ENCODE results near the gene SRBD1.

Gene SRBD1

DNA sequence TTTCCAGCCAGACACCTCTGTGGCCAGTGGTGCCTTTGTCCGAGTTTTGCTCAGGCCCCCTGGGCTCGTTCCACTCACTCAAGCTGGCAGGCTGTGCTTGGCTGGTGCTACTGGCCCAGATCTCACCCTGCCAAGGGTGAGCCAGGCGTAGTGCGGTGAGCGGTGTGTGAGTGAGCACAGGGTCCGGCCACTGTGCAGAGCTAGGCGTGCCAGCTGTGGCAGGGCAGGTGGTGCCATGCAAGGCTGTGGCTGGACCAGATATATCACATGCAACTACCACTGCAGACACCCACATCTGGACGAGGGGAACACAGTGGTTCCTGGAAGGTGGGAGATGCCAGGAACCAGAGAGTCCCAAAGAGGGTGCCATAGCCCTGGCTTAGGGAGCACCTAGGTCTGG lies 70.1 kb downstream of the SRBD1 start:
- no peak for DNase-seq

DNA sequence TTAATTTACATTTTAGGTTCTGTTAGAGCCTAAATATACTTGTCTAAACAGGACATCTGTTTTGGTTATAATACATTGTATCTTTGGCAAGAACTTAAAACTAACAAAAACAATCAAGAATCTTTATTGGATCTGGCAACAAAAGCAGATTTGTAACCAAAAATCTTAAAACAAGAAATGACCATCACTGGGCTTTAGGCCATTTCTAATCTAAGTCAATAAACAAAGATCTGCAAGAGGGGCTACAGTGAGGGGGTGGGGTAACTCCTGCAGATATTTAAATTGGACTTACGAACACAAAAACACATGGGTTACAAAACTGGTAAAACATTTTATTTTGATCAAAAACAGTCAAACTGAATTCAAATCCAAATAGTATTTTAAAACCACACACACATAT lies 77.3 kb downstream of the SRBD1 start:
- no peak for DNase-seq

DNA sequence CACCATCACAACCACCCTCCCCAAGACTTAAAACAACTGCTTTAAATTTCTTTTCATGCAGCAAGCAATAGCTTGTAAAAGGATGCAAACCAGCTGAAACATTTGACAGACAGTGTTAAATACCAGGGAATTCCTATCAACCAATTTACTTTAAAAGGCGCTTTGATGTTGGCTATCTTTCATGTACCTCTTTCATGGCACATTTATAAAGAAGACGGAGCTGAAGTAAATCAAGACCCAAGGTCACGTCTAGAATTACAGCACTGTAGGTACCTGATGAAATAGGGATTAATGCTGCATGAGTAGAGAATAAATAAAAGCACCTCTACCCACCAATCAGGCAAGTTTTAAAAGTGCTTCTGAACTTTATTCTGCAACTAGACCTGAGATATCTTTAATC lies 78.9 kb downstream of the SRBD1 start:
- DNase-seq: no peak

DNA sequence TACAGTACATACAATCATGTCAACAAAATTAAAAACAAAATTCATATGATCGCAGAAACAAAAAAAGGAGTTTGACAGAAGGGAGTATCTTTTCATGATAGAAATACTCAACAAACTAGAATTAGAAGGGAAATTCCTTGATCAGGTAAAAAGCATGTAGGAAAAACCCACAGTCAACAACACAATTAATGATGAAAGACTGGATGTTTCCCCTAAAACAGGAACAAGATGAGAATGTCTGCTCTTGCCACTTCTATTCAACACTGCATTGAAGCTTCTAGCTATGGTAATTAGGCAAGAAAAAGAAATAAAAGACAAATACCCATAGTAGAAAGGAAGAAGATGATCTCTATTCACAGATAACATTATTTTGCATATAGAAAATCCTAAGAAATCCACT lies 87.1 kb downstream of the SRBD1 start:
- DNase-seq: no peak

DNA sequence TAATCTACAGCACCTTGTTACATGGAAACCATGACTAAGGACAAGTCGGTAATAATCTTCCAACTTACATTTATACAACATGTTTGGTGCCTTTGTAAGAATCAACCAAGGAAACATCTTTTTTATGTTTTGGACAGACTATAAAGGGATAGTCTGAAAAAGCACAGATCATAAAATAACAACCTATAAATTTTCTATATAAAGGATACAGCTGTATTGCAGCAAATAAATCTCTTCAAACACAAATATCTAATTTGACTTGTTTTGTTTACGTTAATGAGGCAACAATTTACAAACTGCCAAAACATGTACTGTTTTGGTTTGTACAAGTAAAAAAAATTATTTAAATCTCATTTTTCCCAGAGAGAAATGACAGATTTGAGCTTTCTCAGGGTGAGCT lies 92.5 kb downstream of the SRBD1 start:
- DNase-seq: no peak

DNA sequence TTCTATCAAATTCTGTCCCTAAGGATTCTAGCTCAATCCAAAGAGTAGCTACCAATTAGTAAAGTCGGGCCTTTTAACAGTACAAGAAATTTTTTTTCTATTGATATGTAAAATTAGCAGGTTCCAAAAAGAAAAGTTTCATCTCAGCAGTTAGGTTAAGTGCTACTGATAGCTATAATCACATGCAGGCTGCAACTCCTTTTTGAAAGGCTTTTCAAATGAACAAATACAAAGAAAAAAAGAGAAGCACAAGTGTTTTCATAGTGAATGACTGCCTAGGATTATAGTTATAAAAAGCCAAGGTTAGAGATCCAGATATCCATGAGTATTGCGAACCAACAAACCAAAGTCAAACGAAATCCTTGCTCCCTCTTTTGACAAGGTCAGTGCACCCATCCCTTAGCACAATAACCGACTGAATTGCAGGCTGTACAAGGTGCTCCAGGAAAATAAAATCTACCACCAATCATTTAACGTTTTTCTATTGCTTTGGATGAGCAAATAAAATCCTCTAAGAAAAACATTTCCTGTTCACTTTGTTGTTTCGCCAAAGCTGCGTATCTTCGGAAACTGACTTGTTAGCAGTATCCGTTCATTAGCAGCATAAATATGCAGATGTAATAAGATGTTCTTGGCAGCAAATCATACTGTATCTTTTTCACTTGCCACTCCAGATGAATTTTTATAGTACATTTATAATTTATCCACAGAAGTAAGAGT lies 100.2 kb downstream of the SRBD1 start:
- no peak for DNase-seq

DNA sequence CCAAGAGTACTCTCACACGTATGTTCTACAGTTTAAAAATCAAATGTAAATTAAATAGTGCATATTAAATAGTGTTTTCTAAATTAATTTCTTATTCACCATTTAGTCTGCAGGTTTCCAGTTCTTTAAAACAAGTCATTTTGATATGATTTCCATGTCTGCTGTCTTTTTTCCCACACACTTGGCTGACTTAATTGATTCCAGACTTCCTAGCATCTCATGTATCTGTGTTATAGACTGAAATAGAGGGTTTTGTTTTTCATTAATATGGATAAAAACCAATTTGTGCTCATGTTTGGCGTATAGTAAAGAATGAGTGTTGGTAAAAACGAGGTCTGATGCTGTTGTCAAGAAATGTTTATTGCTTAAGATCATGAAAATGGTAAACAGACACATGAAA lies 104.3 kb downstream of the SRBD1 start:
- DNase-seq: no peak

DNA sequence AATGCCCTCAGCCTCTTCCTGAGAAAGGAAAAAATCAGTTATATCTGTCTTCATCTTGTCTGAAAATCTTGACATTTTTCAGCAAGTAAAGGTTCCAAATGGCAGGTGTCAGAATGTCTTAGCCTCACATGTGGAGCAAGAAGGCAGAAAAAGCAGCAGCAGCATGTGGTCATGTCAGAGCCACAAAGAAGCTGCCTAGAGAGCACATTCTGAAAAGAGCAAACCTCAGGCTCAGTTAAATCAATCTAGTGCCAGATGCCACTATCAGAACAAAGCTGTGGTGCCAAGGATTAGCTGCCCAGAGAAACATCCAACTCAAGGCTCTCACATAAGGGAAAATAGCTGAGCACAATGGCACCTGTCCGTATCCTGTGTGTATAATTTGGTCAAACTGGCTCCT lies 105.9 kb downstream of the SRBD1 start:
- no peak for DNase-seq

DNA sequence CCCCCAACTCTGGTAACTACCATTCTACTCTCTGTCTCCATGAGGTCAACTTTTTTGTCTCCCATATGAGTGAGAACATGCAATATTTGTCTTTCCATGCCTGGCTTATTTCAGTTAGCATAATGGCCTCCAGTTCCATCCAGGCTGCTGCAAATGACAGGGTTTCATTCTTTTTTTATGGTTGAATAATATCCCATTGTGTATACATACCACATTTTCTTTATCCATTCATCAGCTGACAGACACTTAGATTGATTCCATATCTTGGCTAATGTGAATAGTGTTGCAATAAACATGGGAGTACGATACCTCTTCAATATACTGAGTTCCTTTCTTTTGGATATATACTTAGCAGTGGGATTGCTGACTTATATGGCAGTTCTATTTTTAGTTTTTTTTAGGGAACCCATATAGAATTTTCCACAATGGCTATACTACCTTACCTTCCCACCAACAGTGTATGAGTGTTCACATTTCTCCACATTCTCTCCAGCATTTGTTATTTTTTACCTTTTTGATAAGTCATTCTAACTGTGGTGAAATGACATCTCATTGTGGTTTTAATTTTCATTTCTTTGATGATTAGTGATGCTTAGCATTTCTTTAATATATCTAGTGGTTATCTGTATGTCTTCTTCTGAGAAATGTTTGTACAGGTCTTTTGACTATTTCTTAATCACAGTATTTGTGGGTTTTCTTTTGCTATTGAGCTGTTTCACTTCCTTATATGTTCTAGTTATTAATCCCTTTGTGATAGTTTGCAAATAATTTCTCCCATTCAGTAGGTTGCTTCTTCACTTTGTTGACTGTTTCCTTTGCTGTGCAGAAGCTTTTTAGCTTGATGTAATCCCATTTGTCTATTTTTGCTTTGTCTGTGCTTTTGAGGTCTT lies 112.2 kb downstream of the SRBD1 start:
- DNase-seq: no peak

DNA sequence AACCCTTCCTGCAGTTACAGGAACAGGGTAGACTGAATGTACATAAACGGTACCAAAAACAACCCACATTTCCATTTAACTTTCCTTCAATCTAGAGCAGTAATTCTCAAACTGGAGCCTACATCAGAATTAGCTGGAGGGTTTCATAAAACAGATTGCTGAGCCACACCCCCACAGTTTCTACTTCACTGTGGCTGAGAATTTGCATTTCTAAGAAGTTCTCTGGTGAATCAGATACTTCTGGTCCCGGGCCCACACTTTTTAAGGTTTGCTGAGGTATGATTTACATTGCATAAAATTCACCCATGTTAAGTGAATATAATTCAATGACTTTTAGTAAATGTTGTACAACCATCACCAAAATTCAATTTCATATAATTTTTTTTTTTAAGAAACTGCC lies 113.7 kb downstream of the SRBD1 start:
- DNase-seq: peak; percentile 69

DNA sequence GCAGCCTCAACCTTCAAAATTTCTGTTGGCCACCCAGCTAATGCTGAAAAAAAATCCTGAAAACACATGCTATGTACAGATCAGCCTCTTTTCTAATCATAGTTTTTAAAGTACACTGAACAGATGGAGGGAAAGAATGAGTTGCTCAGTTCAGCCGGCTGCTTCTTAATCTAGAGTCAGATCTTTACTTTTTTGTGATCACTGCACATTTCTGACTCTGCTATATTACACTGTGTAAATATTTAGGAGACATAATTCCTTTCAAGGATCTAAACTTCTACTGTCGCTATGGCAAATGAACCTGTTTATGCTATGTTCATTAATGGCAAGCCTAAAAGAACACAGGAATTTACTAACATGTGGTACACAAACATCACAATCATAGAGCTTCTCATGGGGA lies 114.2 kb downstream of the SRBD1 start:
- no peak for DNase-seq

DNA sequence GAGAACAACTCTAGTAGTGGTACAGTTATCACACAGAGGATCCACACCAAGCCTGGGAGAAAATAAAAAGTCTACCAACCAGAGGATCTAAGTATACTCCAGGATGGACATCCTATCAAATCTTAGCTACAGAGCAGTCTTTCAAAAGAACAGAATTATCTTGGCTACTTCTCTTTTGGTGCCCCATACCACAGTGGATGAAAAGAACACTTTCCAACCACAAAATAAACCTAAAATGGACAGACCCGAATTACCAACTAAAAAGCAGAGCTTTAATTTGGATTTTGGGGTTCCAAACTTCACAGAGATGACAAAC lies 116.1 kb downstream of the SRBD1 start:
- DNase-seq: no peak

DNA sequence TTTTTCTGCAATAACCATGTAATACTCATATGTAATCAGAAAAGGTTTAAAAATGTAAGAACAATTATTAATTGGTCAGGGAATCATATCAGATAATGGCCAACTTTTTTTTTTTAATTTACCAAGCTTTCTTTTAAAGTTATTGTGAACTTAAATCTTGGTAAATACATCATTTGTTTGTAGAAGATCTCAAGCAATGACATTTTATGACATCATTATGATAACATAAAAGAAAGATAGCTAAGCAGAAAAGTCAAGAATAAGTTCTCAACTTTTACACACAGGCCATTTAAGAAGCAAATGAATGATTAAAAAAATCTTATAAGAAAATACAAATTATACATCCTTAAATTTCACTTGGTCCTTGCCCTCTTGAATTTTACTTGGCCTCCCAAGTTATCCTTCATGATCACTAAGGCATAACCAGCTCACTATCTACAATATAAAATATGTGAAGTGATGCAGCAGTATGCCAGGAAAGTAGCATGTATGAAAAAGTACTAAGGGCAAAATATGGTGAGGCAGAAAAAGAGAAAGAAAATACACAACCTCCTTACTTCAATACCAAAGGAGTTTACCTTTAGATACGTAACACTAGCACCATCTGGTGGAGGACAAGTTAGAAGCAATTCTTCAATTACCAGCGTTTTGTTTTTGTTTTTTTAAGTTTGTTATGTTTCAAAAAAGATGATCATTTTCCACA lies 116.6 kb downstream of the SRBD1 start:
- DNase-seq: no peak

DNA sequence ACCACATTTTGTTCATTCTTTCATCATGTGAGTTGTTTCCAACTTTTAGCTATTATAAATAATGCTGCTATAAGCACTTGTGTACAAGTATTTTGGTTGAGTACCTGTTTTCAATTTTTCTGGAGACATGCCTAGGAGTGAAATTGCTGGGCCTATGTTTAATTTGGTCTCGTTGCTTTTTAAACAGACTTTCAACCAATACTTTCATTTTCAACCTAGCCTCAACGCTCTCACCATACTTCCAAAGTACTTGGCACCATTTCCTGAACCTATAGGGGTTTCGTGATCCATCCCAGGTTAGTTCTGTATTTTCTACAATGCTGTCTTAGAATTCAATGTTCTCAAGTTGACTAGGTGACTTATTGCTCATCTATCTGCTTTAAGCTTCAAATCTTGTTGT lies 126.1 kb downstream of the SRBD1 start:
- no peak for DNase-seq

DNA sequence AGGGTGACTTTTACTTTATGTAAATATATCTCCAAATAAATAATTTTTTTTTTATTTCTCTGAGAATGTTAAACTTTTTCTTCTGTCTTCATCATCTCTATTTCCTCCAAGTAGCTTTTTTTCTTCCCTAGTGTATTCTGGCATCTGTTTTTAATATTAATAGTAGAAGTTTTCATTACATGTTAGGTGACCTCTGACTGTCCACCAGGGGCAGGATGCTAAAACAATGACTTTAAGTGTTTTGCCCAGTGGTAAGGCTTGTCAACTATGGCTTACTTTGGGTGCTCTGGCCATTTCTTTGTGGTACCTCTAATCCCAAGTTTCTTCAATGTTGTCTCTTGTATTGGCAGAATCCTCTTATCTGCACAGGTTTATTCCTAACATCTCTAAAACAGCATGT lies 127.1 kb downstream of the SRBD1 start:
- no peak for DNase-seq

DNA sequence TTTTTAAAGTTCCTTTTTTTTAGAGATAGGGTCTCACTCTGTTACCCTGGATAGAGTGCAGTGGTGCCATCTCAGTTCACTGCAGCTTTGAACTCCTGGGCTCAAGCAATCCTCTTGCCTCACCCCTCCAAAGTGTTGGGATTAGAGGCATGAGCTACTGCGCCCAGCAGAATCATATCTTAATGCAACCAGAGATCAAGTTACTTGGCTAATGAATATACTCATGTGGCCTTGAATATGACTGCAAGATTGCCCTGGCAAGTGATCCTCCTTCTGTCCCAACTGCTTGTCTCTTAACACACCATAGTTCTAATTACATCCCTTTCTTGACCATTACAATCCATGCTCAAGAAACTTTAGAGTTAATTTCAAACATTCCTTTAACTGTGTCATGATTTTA lies 133.5 kb downstream of the SRBD1 start:
- DNase-seq: no peak

DNA sequence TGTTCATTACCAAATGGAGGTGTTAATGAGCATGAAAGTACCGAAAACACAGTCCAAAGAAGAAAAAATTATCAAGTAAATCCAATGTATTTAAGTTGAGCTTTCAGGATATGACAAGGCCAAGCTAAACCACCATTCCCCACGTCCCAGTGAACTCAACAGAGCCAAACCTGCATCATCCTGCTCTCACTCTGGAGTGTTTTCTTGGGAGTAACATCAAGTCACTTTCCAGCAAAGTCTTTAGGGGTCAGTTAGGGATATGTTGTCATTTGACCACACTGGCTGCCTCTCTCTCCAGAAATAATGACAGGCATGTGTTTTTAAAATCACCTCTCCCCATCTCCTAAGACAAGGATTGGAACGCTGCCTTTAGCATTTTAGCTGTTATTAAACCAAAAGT lies 140.5 kb downstream of the SRBD1 start:
- DNase-seq: no peak

DNA sequence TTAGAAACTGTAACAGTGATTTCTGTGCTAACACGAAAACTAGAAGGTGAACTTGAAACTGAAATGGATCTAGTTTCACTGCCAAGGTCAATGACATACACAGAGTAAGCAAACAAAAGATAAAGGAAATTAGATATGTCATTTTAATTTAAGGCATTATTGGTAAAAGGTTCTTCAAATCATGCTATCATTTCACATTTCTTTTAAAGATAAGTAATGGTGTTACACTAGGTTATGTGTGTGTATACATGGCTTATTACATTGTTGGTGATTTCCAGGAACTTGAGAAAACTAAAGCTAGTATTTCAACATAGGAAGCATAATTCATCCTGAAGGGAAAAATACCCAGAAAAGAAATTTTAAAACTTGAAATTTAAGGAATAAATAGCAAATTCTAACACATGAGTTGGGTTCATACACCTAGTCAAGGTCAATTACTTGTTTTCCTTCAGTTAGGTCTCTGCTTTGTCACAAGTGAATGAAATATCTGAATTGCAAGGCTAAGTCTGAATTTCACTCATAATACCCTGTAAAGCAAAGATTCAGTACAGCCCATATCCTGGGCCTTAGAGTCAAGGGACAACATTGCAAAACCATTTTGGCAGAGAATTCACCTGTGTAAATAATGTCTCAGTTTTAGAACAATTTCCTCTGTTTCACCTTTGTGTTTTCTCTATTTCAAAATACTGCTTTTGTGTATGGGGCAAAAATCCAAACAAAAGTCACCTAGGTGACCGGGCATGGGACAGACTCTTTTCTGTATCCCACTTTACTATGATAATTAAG lies 141.6 kb downstream of the SRBD1 start:
- DNase-seq: no peak

DNA sequence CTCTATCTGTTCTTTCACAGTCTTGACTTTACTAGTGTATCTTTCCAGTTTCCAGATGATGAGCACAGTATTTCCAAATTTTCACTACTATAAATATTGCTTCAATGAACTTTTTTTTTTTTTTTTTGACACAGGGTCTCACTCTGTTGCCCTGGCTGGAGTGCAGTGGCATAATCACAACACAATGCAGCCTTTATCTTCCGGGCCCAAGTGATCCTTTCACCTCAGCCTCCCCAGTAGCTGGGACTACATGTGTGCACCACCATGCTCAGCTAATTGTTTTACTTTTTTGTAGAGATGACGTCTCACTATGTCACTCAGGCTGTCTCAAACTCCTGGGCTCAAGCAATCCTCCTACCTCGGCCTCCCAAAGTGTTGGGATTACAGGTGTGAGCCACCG lies 142.8 kb downstream of the SRBD1 start:
- no peak for DNase-seq

DNA sequence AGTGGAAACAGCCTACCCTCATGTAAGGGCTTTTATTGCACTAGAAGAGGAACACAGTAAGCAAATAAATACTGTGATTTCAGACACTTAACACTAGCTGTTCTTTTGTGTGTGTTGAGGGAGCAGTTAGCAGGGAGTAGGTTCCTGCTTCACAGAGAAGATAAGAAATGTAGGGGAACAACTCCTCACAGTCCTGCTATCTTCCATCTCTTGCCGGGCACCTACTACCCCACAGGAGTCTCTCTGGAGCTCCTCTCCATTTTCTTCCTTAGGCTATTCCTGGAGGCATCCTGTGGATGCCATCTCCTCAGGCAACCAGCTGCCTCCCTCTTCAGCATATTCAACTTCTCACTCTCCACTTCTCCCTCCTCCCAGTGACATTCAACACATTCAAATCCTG lies 145.0 kb downstream of the SRBD1 start:
- DNase-seq: no peak

DNA sequence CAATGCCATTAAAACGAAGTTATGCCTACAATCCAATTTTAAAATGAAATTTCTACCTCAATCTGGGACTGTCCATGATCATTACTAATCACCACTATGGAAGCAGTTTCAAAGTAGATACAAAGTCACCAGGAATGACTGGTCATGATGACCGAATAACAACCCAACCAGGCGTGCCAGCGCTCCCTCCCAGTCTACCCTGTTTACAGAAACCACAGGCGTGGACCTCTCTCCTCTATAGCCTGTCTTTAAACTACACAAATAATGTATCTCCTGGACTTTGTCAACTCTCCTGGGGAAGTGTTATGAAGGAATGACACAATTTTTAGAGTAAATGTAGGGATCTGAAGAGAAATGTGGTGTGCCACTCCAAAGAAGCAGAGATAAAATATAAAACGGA lies 150.2 kb downstream of the SRBD1 start:
- DNase-seq: no peak

DNA sequence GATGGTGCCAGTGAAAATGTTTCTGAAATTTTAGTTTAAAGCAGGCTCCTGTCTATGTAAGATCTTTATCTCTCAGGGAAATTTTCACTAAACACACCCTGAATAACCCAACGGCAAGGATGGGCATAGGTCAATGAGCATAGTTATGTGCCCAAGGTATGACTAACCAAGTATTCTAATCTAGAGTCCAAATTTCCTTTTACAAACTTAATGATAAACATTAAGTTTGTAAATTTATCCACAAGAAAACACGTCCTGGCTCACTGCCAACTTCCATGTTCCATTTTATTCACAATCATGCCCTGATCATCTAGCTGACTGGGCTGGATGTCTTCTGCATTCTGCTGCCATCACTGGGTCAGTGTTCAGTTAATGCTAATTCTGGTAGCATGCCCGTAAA lies 151.2 kb downstream of the SRBD1 start:
- DNase-seq: no peak

DNA sequence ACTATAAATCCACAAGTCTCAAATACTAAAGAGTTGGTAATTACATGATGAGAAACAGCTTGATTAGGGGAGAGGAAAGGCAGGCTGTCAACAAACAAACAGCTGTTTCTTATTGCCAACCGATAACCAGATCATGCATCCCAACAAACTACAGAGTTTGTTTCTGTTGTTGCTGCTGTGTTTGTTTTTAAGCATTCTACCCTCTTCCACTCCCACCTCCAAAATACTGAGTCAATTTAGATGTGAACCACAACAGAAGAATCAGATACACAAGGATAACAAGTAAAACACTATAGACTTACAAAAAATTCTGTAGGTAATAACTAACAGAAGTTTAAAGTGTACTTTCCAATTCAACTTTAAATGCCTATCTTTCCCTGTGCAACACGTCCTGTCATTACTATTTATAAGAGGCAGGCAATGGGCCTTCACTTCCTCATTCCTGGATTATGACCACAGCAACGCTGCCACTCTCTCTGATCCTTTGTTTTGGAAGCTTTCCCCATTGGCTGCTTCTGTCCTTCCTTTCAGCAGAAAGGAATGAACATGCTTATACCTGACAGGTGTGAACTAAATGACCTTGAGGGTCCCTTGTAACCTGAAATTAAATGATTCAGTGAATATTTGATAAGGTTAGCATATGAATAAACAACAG lies 152.0 kb downstream of the SRBD1 start:
- no peak for DNase-seq
